ENCODE measurements around the gene RTTN. TPM values are rescaled to one million over a fixed set of nuclear protein-coding genes. Genes with fewer than 3 reads are reported as not detected.
"Not testable (repeated sequence)": the region's sequence is repeated elsewhere in the genome, so short reads cannot be mapped to it uniquely, and the experiment has no call there.

RTTN gene, protein sequence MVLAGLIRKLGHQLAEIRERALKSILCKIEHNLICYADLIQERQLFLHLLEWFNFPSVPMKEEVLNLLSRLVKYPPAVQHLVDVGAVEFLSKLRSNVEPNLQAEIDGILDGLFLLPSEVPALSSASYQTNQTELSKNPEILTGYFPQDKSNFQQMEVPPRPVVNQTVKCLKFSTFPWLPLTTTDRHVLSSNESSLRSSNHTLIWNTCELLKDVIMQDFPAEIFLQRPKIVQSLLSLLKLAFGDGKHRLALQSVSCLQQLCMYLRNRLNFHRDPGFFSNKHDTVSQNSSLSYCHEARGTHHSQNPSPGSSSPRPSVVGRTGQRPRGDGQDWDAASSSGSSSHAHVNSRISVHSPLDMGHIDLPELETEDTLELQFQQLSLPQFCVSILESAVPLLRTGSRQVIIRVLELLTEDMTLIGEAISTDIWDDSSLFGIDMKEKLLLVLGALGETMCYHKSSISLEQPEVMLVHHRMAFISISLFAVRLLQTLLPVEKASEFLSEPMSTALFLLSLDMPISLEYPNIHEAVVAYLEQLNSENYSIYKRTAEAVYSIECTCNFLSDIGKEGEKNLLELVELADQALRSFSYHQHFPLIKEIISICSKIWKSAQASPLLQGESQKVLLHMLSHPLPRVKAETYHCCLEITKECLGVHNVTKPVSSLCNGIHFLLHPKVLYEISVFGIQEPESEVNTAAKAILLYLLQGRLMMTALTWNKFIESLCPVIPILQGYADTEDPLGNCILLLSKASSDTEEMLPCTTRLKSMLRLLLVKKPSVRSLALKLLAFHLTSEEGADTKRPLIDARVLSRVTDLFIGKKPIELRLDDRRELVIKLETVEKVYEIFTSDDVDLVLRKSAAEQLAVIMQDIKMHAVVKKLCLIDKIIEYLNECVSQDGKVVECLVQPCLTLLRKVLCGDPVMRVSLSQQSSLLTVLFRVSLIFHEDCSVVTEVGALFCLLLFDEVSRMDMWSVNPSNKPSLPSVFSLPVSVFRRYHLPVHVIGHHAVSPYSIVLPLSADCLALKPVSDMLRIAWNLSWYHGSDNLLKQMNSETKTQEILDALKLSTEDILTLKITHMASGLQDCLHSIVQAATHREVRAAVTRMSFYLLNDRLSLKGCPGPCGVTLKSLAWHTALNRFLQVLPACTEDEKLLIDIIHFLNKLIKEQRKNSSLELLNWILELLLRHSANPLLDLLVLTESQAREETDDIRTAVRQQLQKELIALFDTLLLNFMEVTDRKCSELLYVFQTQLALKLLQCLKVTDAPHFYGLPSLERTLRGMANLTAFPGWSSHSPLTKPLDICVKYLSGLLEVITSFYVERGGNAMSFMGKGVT (N-terminal part only)
- 8.8 and 9.8 TPM in 2 replicates for total RNA-seq
- long read RNA-seq, partial matches to known transcripts = 12 of 14 reads
- long read RNA-seq, other reads (novel, unspliced or antisense) = 2 of 14 reads

DNA sequence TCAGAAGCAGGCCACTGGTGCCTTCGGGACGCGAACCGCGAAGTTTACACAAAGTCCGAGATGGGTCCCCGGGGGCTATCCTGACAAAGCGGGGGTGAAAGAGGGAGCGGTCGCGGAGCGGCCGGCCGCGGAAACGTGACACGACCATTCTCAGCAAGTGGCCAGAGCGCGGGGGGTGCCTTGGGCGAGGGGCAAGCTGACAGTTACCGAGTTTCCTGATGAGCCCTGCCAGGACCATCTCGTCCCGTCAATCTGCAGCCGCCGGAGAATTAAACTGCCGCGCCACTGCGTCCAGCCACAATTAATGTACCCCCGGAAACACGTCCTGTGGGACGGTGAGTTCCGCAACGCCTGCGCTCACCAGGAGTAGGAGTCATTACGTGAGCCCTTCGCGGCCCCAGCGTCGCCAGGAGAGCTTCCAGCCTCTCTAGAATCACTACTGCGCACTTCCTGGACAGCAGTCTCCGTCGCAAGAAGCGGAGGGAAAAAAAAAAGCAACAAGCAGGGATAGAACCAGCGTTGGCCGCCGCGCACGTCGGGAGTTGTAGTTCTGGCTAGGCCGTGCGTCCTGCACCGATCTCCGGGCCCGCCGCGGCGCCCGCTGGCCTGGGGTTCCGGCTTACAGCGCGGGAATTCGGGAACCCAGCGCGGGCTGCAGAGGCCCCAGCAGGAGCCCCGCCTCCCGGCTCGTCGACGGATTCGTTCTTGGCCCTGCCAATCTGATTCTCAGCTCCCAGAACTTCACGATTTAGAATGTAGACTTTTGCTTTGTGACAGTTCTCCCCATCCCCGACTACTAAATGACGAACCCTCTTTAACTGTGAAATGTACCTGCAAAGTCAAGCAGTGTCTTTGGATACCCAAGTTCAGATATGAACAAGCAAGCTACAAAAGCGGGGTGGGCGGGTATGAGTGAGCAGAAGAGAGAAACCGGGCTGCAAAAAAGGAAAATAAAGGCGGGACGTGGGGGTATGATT lies at the start of gene RTTN:
RTTN (minus strand) TSS at position 267 of the 977 bp plus-strand sequence; CDS start at position 238, 29 bp downstream.
- Mint-ChIP-seq H3K36me3 (ENCODE audit: unreplicated experiment) (peaks cover 4% of the 10 kb centered on the region), H3K27ac (ENCODE audit: unreplicated experiment) (peak within 1 kb of the TSS; percentile 100), H3K4me1 (ENCODE audit: unreplicated experiment) (peaks cover 20% of the 10 kb centered on the region), H3K4me3 (ENCODE audit: unreplicated experiment) (peak within 1 kb of the TSS; percentile 93), H3K9me3 (ENCODE audit: unreplicated experiment) (no peaks in the 10 kb centered on the region), H3K27me3 (ENCODE audit: unreplicated experiment) (peaks cover 12% of the 10 kb centered on the region)
- TF ChIP-seq, protein P1, sequence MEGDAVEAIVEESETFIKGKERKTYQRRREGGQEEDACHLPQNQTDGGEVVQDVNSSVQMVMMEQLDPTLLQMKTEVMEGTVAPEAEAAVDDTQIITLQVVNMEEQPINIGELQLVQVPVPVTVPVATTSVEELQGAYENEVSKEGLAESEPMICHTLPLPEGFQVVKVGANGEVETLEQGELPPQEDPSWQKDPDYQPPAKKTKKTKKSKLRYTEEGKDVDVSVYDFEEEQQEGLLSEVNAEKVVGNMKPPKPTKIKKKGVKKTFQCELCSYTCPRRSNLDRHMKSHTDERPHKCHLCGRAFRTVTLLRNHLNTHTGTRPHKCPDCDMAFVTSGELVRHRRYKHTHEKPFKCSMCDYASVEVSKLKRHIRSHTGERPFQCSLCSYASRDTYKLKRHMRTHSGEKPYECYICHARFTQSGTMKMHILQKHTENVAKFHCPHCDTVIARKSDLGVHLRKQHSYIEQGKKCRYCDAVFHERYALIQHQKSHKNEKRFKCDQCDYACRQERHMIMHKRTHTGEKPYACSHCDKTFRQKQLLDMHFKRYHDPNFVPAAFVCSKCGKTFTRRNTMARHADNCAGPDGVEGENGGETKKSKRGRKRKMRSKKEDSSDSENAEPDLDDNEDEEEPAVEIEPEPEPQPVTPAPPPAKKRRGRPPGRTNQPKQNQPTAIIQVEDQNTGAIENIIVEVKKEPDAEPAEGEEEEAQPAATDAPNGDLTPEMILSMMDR (IDR thresholded peaks at IDR 0.05) = no peak
- DNase-seq (ENCODE audit: extremely low spot score, unreplicated experiment) = peak; percentile 97

DNA sequence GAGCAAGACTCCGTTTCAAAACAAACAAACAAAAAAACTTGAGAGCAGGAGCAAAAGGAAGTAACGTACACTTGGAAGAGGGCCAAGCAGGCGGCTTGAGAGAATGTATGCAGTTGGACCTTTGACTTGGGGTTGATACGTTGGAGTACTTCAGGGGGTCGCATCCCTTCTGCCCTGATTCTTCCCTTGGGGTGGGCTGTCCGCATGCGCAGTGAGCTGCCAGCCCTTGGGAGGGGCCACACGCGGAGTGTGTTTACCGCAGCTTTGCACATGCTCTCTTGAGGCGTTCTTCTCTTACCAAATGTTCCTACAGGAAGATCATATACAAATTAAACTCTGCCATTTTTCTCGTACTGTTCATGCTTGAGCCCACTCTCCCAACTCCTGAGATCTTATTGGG lies 45.3 kb upstream of the RTTN start:
- H3K4me3 Mint-ChIP-seq (ENCODE audit: unreplicated experiment) = no peak overlapping the region
- no peaks in the 10 kb centered on the region for H3K9me3 Mint-ChIP-seq (ENCODE audit: unreplicated experiment)
- TF ChIP-seq, protein P1 (IDR thresholded peaks at IDR 0.05) = no peak
- H3K27me3 Mint-ChIP-seq (ENCODE audit: unreplicated experiment) = peaks cover 10% of the 10 kb centered on the region
- peaks cover 32% of the 10 kb centered on the region for H3K4me1 Mint-ChIP-seq (ENCODE audit: unreplicated experiment)
- no peak for DNase-seq (ENCODE audit: extremely low spot score, unreplicated experiment)
- no peak overlapping the region for H3K27ac Mint-ChIP-seq (ENCODE audit: unreplicated experiment)
- peaks cover 3% of the 10 kb centered on the region for H3K36me3 Mint-ChIP-seq (ENCODE audit: unreplicated experiment)

DNA sequence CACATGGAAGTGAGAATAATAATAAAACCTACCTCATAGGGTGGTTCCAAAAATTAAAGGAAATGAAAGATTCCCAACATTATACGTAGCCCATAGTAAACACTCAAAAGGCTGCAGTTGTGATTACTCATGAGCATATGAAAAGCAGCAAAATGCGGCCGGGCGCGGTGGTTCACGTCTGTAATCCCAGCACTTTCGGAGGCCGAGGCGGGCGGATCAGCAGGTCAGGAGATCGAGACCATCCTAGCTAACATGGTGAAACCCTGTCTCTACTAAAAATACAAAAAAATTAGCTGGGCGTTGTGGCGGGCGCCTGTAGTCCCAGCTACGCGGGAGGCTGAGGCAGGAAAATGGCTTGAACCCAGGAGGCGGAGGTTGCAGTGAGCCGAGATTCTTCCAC lies 44.4 kb upstream of the RTTN start:
- not testable (repeated sequence) for H3K27me3 Mint-ChIP-seq (ENCODE audit: unreplicated experiment)

DNA sequence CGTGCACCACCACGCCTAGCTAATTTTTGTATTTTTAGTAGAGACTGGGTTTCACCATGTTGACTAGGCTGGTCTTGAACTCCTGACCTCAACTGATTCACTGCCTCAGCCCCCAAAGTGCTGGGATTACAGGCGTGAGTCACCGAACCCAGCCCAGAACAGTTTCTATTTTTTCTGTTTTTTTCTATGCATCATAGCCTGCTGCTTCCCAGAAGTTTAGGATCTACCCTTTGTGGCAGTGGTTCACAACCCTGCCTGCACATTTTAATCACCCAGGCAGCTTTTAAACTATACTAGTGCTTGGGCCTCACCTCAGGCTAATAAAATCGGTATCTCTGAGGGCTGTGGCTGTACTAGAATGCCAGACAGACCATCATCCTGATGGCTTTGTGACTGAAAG lies 43.6 kb upstream of the RTTN start:
- no peak overlapping the region for H3K27ac Mint-ChIP-seq (ENCODE audit: unreplicated experiment)
- peaks cover 3% of the 10 kb centered on the region for H3K36me3 Mint-ChIP-seq (ENCODE audit: unreplicated experiment)
- H3K27me3 Mint-ChIP-seq (ENCODE audit: unreplicated experiment) = peaks cover 5% of the 10 kb centered on the region
- TF ChIP-seq, protein P1 (IDR thresholded peaks at IDR 0.05) = no peak
- H3K4me1 Mint-ChIP-seq (ENCODE audit: unreplicated experiment) = peaks cover 42% of the 10 kb centered on the region
- no peak for DNase-seq (ENCODE audit: extremely low spot score, unreplicated experiment)
- H3K4me3 Mint-ChIP-seq (ENCODE audit: unreplicated experiment) = no peak overlapping the region
- no peaks in the 10 kb centered on the region for H3K9me3 Mint-ChIP-seq (ENCODE audit: unreplicated experiment)

More for the DNA sequence above, 44.4 kb upstream of the RTTN start:
- H3K4me3 Mint-ChIP-seq (ENCODE audit: unreplicated experiment); H3K9me3 Mint-ChIP-seq (ENCODE audit: unreplicated experiment); H3K27ac Mint-ChIP-seq (ENCODE audit: unreplicated experiment); DNase-seq (ENCODE audit: extremely low spot score, unreplicated experiment); H3K36me3 Mint-ChIP-seq (ENCODE audit: unreplicated experiment): not testable (repeated sequence)
- H3K4me1 Mint-ChIP-seq (ENCODE audit: unreplicated experiment) = peaks cover 34% of the 10 kb centered on the region
